GM12875 (cell line): ENCODE data around the gene RSPH6A.

Experiments used
- H3K4me3 ChIP-seq: one replicate; pipeline ENCODE4 v1.5.1; 2011; ENCODE audit warnings: low read depth, low read length, control low read depth
- TF ChIP-seq, protein P1 (sequence below): IDR thresholded peaks from 2 replicates; pipeline ENCODE4 v1.5.1; 2011; ENCODE audit warnings: low read depth, mild to moderate bottlenecking, control low read depth, inconsistent platforms, low read length, moderate library complexity, borderline replicate concordance; ENCODE audit not compliant: insufficient read depth

Gene RSPH6A

DNA sequence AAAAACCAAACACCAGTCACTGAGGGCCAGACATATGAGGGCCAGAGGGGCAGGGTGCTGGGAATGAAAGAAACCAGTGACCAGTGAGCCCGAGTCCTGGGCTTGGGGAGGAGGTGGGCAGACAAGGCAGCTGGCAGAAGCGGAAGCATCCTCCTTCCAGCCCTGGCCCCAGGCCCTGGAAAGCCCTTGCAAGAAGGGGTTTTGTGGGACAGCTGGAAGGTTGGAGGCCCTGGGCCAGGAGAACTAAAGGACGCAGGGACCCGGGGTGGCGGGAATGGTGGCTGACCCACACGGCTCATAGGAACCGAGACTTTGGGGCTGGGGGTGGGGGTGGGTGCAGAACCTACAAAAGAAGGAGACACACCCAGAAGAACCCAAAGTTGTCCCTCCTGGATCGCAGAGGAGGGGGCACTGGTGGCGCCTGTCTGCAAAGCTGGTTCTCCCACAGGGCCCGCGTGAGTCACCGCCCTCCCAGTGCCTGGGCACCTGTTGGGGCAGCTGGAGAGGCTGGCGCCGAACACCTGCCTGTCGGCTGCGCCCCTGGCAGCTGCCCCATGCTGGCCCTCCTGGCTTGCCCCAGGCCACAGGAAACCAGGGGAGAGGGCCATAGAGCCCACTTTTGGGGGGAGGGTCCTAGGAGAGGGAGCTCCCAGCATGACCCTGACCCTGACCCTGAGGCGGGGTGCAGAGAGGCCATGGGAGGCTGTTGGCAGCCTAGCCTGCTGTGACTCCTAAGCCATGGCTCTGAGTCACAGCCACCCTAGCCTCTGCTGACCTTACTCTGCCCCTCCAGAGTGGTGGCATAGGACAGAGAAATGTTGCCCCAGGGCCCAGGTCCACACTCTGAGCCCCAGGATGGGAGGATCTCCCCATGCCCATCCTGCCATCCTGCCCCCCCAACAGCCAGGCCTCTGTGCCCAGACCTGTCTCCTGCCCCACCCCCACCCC lies 33.6 kb downstream of the RSPH6A start:
- H3K4me3 ChIP-seq = no peak overlapping the region
- TF ChIP-seq, protein P1, sequence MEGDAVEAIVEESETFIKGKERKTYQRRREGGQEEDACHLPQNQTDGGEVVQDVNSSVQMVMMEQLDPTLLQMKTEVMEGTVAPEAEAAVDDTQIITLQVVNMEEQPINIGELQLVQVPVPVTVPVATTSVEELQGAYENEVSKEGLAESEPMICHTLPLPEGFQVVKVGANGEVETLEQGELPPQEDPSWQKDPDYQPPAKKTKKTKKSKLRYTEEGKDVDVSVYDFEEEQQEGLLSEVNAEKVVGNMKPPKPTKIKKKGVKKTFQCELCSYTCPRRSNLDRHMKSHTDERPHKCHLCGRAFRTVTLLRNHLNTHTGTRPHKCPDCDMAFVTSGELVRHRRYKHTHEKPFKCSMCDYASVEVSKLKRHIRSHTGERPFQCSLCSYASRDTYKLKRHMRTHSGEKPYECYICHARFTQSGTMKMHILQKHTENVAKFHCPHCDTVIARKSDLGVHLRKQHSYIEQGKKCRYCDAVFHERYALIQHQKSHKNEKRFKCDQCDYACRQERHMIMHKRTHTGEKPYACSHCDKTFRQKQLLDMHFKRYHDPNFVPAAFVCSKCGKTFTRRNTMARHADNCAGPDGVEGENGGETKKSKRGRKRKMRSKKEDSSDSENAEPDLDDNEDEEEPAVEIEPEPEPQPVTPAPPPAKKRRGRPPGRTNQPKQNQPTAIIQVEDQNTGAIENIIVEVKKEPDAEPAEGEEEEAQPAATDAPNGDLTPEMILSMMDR = no peak

DNA sequence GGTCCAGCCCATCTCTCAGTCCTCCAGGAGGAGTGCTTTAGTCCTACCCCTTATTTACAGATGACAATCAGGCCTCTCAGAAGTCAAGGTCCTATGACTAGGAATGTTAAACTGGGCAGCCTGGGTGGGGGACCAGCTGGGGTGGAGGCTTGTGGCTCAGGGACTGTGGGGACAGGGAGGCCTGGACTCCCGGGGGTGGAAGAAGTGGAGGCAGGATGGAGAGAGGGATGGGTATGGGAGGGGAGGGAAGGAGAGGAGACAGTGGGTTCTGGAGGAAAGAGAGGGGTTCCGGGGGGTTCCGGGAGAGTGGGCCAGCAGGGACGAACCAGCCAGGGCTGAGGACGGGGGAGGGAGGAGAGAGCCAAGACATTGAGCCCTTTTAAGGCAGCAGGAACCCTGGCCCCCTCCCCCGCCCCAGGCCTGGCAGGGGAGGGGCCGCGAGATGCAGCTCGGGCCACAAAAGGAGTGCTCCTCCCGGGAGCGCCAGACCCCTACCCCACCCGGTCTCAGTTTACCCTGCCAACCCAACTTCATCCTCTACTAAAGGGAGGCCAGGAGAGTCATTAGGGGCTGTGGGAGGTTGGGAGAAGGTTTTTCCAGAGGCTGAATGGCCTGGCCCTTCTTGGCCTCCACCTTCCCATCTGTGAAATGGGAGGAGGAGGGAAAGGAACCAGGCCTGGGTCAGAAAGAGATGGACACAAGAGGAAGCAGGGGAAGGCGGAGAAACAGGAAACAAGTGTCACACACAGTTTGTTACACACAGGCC lies 34.5 kb downstream of the RSPH6A start:
- TF ChIP-seq, protein P1 = no peak
- H3K4me3 ChIP-seq = no peak overlapping the region

DNA sequence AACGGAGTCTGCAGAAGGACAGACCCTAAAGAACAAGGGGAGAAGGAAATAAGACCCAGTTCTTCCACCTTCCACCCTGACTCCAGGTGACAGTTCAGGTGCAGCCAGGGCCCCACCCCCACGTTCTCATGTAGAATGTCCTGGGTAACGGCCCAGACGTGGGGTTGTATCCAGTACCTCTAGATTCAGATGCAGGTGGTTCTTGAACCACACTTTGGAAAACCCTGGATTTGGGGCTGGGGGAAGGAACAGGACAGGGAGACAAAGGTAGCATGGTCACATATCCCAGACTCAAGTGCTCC lies 35.0 kb downstream of the RSPH6A start:
- H3K4me3 ChIP-seq = no peak overlapping the region
- TF ChIP-seq, protein P1 = no peak

DNA sequence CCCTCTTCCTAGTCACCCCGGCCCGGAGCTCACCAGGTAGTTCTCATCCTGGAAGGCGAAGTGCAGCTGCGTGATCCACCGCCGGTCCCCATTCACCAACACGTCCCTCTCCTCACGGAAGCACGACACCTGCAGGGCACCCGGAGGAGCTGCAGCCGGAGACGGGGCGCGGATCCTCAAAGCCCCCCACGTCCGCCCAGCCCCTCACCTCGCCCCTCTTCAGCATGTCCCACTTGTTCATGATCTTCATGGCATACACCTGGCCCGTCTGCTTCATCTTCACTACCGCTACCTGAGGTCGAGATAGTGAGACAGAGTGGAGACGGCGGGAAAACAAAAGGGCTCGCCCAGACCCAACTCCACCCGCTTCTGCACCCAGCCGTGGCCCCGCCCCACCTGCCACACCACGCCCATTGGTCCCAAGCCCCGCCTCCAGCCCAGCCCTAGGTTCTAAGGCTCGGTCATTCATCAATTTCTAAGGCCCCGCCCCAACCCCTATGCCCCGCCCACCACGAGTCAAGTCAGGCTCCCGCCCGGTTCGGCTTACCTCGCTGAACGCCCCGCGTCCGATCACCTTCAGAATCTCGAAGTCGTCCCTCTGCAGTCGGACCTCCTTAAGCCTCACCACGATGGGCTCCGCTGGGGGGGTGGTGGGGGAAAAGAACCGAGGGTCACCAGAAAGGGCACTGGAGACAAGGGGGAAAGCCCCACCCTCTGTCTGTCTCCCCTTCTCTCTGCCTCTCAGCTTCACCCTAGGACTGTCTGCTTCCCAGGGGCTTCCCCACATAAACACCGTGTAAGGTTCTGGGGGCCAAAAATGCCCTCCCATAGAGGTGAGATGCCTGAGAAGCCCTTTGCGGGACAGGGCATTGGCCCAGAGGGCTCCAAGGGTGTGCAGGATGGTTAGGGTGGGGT lies 35.6 kb downstream of the RSPH6A start:
- H3K4me3 ChIP-seq = no peak overlapping the region
- TF ChIP-seq, protein P1 = peak; percentile 84

DNA sequence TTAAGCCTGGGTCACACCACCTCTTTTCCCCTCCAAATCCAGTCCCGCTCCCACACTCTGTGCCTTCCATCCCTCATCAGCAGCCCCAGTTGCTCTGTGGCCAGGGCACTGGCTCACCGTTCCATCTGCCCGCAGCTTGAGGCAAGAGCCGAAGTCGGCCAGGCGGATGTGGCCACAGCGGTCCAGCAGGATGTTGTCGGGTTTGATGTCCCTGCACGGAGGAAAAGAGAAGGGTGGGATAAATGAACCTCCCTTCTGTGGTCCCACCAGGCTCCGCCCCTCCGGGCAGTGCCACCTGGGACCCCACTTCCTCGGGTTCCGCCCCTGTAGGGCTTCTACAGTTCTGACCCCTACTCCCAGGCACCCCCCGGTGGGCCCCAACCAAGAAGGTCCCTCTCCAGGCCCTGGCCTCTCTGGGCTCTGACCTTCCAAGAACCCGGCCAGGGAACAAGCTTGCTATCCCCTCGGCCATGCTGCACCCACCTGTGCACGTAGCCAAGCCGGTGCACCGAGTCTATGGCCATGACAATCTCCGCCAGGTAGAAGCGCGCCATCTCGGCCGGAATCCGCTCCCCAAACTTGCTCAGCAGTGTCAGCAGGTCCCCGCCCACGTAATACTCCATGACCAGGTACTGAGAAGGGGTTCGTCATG lies 37.0 kb downstream of the RSPH6A start:
- TF ChIP-seq, protein P1 = no peak
- H3K4me3 ChIP-seq = no peak overlapping the region

DNA sequence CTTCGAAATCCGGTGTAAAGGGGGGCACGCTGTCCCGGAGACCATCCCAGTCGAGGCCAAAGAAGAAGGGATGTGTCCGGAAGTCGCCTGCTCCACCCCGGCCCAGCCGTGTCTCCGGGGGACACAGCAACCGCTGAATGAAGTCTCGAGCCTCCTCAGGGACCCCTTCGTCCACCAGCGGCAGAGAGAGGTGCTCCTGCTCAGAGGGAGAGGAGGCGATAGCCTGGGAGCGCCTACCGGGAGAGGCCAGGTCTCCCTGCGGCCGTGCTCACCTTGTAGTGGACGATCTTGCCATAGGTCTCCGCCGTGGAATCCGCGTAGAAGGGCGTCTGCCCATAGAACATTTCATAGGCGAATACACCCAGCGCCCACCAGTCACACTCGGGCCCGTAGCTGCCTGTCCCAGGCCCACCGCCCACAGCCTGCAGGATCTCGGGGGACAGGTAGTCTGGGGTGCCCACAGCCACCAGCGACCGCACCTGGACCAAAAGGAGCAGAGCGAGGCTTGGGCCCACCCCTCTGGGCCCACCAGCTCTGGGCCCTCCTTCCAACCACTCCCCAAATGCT lies 37.6 kb downstream of the RSPH6A start:
- TF ChIP-seq, protein P1 = no peak
- H3K4me3 ChIP-seq = no peak overlapping the region
